Measurements from ENCODE around the gene GAK.

GAK gene

GRCh38 chr4:856225-856901 lies 75.8 kb downstream of the GAK start:
- in situ Hi-C loops (cut with HindIII; ENCODE audit: low sequenced_read_pairs): no loop called here

- in situ Hi-C loops (cut with HindIII; ENCODE audit: low sequenced_read_pairs): no loop called here
These were observed 76.3 kb downstream of the GAK start for GRCh38 chr4:855880-856224.

- in situ Hi-C loops (cut with HindIII; ENCODE audit: low sequenced_read_pairs): no loop called here
These were observed 77.8 kb downstream of the GAK start for GRCh38 chr4:854356-854755.

GRCh38 chr4:853416-853781 lies 78.7 kb downstream of the GAK start:
- in situ Hi-C loops (cut with HindIII; ENCODE audit: low sequenced_read_pairs): no loop called here

- in situ Hi-C loops (cut with HindIII; ENCODE audit: low sequenced_read_pairs): no loop called here
These were observed 80.2 kb downstream of the GAK start for GRCh38 chr4:851701-852430.

GRCh38 chr4:850323-850945 lies 81.7 kb downstream of the GAK start:
- in situ Hi-C loops (cut with HindIII; ENCODE audit: low sequenced_read_pairs): no loop called here

- in situ Hi-C loops (cut with HindIII; ENCODE audit: low sequenced_read_pairs): no loop called here
These were observed 82.5 kb downstream of the GAK start for GRCh38 chr4:849478-850175.

- in situ Hi-C loops (cut with HindIII; ENCODE audit: low sequenced_read_pairs): no loop called here
These were observed 83.2 kb downstream of the GAK start for GRCh38 chr4:848803-849477.

- in situ Hi-C loops (cut with HindIII; ENCODE audit: low sequenced_read_pairs): no loop called here
These were observed 83.8 kb downstream of the GAK start for GRCh38 chr4:848307-848691.

GRCh38 chr4:845836-846251 lies 86.3 kb downstream of the GAK start:
- in situ Hi-C loops (cut with HindIII; ENCODE audit: low sequenced_read_pairs): no loop called here

GRCh38 chr4:845233-845835 lies 86.8 kb downstream of the GAK start:
- in situ Hi-C loops (cut with HindIII; ENCODE audit: low sequenced_read_pairs): no loop called here

- in situ Hi-C loops (cut with HindIII; ENCODE audit: low sequenced_read_pairs): no loop called here
These were observed 87.3 kb downstream of the GAK start for GRCh38 chr4:844752-845232.

GRCh38 chr4:839675-840443 lies 92.3 kb downstream of the GAK start:
- in situ Hi-C loops (cut with HindIII; ENCODE audit: low sequenced_read_pairs): no loop called here

GRCh38 chr4:837772-838171 lies 94.3 kb downstream of the GAK start:
- in situ Hi-C loops (cut with HindIII; ENCODE audit: low sequenced_read_pairs): no loop called here

- in situ Hi-C loops (cut with HindIII; ENCODE audit: low sequenced_read_pairs): no loop called here
These were observed 95.3 kb downstream of the GAK start for GRCh38 chr4:836750-837301.

GRCh38 chr4:836003-836511 lies 96.1 kb downstream of the GAK start:
- in situ Hi-C loops (cut with HindIII; ENCODE audit: low sequenced_read_pairs): no loop called here

- in situ Hi-C loops (cut with HindIII; ENCODE audit: low sequenced_read_pairs): no loop called here
These were observed 96.7 kb downstream of the GAK start for GRCh38 chr4:835148-836002.

- in situ Hi-C loops (cut with HindIII; ENCODE audit: low sequenced_read_pairs): no loop called here
These were observed 97.6 kb downstream of the GAK start for GRCh38 chr4:834368-835147.

Data from DLD1 (cell line).